Mesenchymal stem cell (in vitro differentiated cells and primary cell): ENCODE data around the gene VAV2.

Source experiments
- DNase-seq: peaks from one replicate; pipeline ENCODE4 v3.0.0-alpha.2; 2013
- H2AFZ ChIP-seq: one replicate; pipeline ENCODE4 v1.6.1; 2013; ENCODE audit warnings: low read depth, mild to moderate bottlenecking, control low read depth, inconsistent platforms, low read length, moderate library complexity
- H2AK5ac ChIP-seq: 2 replicates; pipeline ENCODE4 v1.6.1; 2013; ENCODE audit warnings: low read length, moderate library complexity, mild to moderate bottlenecking, inconsistent platforms; ENCODE audit not compliant: severe bottlenecking
- H2BK120ac ChIP-seq: one replicate; pipeline ENCODE4 v1.6.1; 2013; ENCODE audit warnings: low read depth, mild to moderate bottlenecking, inconsistent platforms, low read length, moderate library complexity
- H2BK12ac ChIP-seq, 2 experiments: one replicate each; pipeline ENCODE4 v1.6.1; 2013; ENCODE audit warnings: inconsistent platforms in 2 of 2, low read length in 2 of 2, mild to moderate bottlenecking in 2 of 2, moderate library complexity in 2 of 2, control low read depth in 1 of 2
- H2BK15ac ChIP-seq: one replicate; pipeline ENCODE4 v1.6.1; 2013; ENCODE audit warnings: mild to moderate bottlenecking, low read depth, inconsistent platforms; ENCODE audit not compliant: poor library complexity, severe bottlenecking
- H2BK5ac ChIP-seq: 2 replicates; pipeline ENCODE4 v1.6.1; 2013; ENCODE audit warnings: low read depth, mild to moderate bottlenecking, low read length, control low read depth, inconsistent platforms; ENCODE audit not compliant: poor library complexity, severe bottlenecking
- H3K14ac ChIP-seq, 2 experiments: one replicate each; pipeline ENCODE4 v1.6.1; 2013; ENCODE audit warnings: inconsistent platforms in 2 of 2, low read length in 2 of 2, control low read depth in 1 of 2, mild to moderate bottlenecking in 1 of 2, moderate library complexity in 1 of 2
- H3K18ac ChIP-seq, 2 experiments: one replicate each; pipeline ENCODE4 v1.6.1; 2013; ENCODE audit warnings: inconsistent platforms in 2 of 2, low read length in 2 of 2, control low read depth in 1 of 2, low read depth in 1 of 2, mild to moderate bottlenecking in 1 of 2
- H3K23ac ChIP-seq, 2 experiments: one replicate each; pipeline ENCODE4 v1.6.1; 2013; ENCODE audit warnings: inconsistent platforms in 2 of 2, low read length in 2 of 2, mild to moderate bottlenecking in 2 of 2, moderate library complexity in 2 of 2, control low read depth in 1 of 2
- H3K27ac ChIP-seq: 2 replicates; pipeline ENCODE4 v1.5.1; 2013; ENCODE audit warnings: mild to moderate bottlenecking, moderate library complexity, low read length, control low read depth, inconsistent platforms; ENCODE audit not compliant: poor library complexity, severe bottlenecking
- H3K27me3 ChIP-seq, 2 experiments: 2 replicates each; pipeline versions ENCODE4 v1.6.1 to v1.7.0; 2013; ENCODE audit warnings: low read length in 2 of 2, mild to moderate bottlenecking in 2 of 2, moderate library complexity in 2 of 2, control low read depth in 1 of 2, inconsistent platforms in 1 of 2; ENCODE audit not compliant: control insufficient read depth in 1 of 2, insufficient read depth in 1 of 2
- H3K36me3 ChIP-seq, 2 experiments: 2 replicates each; pipeline versions ENCODE4 v1.6.1 to v1.7.0; 2013; ENCODE audit warnings: low read length in 2 of 2, control low read depth in 1 of 2, inconsistent platforms in 1 of 2, low read depth in 1 of 2, mild to moderate bottlenecking in 1 of 2; ENCODE audit not compliant: insufficient read depth in 2 of 2, control insufficient read depth in 1 of 2
- H3K4ac ChIP-seq, 2 experiments: one replicate each; pipeline ENCODE4 v1.6.1; 2013; ENCODE audit warnings: inconsistent platforms in 2 of 2, low read length in 2 of 2, mild to moderate bottlenecking in 2 of 2, moderate library complexity in 2 of 2, control low read depth in 1 of 2, low read depth in 1 of 2
- H3K4me1 ChIP-seq: 2 replicates; pipeline ENCODE4 v1.6.1; 2013; ENCODE audit warnings: low read depth, low read length, control low read depth; ENCODE audit not compliant: control insufficient read depth, insufficient read depth
- H3K4me2 ChIP-seq: 2 replicates; pipeline ENCODE4 v1.6.1; 2013; ENCODE audit warnings: low read length, mild to moderate bottlenecking, inconsistent platforms; ENCODE audit not compliant: poor library complexity, severe bottlenecking
- H3K4me3 ChIP-seq, 2 experiments: 2 replicates each; pipeline versions ENCODE4 v1.5.1 to v1.7.0; 2013; ENCODE audit warnings: low read length in 2 of 2, mild to moderate bottlenecking in 2 of 2, control low read depth in 1 of 2, low read depth in 1 of 2; ENCODE audit not compliant: insufficient read depth in 1 of 2
- H3K79me1 ChIP-seq: replicated peaks from 2 replicates; pipeline ENCODE4 v1.6.1; 2013; ENCODE audit warnings: mild to moderate bottlenecking, control low read depth, low read length, inconsistent platforms; ENCODE audit not compliant: poor library complexity, severe bottlenecking
- H3K9ac ChIP-seq: 2 replicates; pipeline ENCODE4 v1.7.0; 2013; ENCODE audit warnings: mild to moderate bottlenecking, low read length, moderate library complexity
- H3K9me3 ChIP-seq: 2 replicates; pipeline ENCODE4 v1.7.0; 2013; ENCODE audit warnings: mild to moderate bottlenecking, low read length; ENCODE audit not compliant: control insufficient read depth
- H4K8ac ChIP-seq: one replicate; pipeline ENCODE4 v1.6.1; 2013; ENCODE audit warnings: inconsistent platforms, mild to moderate bottlenecking, low read length, moderate library complexity
- H4K91ac ChIP-seq: one replicate; pipeline ENCODE4 v1.6.1; 2013; ENCODE audit warnings: mild to moderate bottlenecking, low read length, inconsistent platforms
- WGBS: methylation state at CpG from one replicate; pipeline ENCODE4 v1.1.7; 2013; ENCODE audit warnings: mixed read lengths; 5-methylcytosine and 5-hydroxymethylcytosine counted together

Gene VAV2

DNA sequence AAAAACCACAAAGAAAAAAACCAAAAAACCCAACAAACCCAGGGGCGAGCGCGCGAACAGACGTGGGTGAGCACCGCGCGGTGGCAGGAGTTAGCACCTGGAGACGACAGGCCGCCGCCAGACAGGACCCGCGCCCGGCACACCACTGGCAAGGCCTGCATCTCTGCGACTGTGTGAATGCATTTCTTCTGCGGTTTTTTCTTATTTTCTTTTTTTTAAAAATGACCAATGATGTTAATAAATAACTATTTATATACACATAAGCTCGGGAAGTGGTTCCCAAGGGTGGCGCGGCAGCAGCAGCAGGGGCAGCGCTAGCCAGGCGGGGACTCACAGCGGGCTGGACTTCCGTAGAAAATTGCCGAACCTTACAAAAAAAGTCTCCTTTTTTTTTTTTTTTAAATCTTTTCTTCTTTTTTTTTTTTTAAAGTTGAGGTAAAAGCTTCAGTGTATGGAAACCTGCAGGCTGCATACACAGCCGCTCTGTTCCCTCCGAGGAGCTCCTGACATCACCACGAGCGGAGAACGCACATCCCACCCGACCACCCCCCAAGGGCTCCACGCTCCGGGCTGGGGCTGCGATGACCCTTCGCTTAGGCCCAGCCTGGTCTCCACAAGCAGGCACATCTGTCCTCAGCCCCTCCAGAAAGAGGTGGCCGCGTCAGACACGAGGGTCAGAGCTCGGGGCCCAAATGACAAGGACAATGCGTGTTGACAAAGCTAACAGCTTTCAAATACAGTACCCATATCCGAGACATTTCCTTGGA lies 40.5 kb upstream of the VAV2 start:
- no peak overlapping the region for H3K4me3 ChIP-seq
- no peak overlapping the region for H2BK12ac ChIP-seq
- H3K27me3 ChIP-seq, result no peaks in the 10 kb centered on the region
- peaks cover 13% of the 10 kb centered on the region for H3K4me1 ChIP-seq
- H2AFZ ChIP-seq, result no peak overlapping the region
- H3K4ac ChIP-seq, result no peak overlapping the region
- WGBS, result 96% methylated on average over 32 of the region's 40 CpGs
- no peak overlapping the region for H4K8ac ChIP-seq
- peaks cover 29% of the 10 kb centered on the region for H3K79me1 ChIP-seq
- no peak for DNase-seq
- H3K18ac ChIP-seq, result no peak overlapping the region
- no peaks in the 10 kb centered on the region for H3K9me3 ChIP-seq
- no peak overlapping the region for H2BK120ac ChIP-seq
- no peak overlapping the region for H3K27ac ChIP-seq
- H3K23ac ChIP-seq, result no peak overlapping the region
- no peak overlapping the region for H4K91ac ChIP-seq
- H3K36me3 ChIP-seq, result peaks cover 65 to 76% of the 10 kb centered on the region in 2 experiments
- no peak overlapping the region for H3K4me2 ChIP-seq
- no peak overlapping the region for H2AK5ac ChIP-seq
- no peak overlapping the region for H3K9ac ChIP-seq
- no peak overlapping the region for H2BK5ac ChIP-seq
- no peak overlapping the region for H2BK15ac ChIP-seq
- H3K14ac ChIP-seq, result no peak overlapping the region

GRCh38 chr9:134031783-134032182 lies 39.7 kb upstream of the VAV2 start:
- H3K36me3 ChIP-seq, result peaks cover 73 to 85% of the 10 kb centered on the region in 2 experiments
- H3K27ac ChIP-seq, result no peak overlapping the region
- no peak for DNase-seq
- no peak overlapping the region for H3K4ac ChIP-seq
- H4K91ac ChIP-seq, result no peak overlapping the region
- no peak overlapping the region for H3K4me3 ChIP-seq
- H3K23ac ChIP-seq, result no peak overlapping the region
- H3K4me1 ChIP-seq, result peaks cover 13% of the 10 kb centered on the region
- H3K14ac ChIP-seq, result no peak overlapping the region
- H3K9ac ChIP-seq, result no peak overlapping the region
- no peak overlapping the region for H2BK120ac ChIP-seq
- H2AFZ ChIP-seq, result no peak overlapping the region
- 90% methylated on average over 11 of the region's 14 CpGs for WGBS
- no peak overlapping the region for H2BK12ac ChIP-seq
- H3K27me3 ChIP-seq, result no peaks in the 10 kb centered on the region
- H2BK5ac ChIP-seq, result no peak overlapping the region
- H2BK15ac ChIP-seq, result no peak overlapping the region
- no peak overlapping the region for H3K18ac ChIP-seq
- peak overlapping the region; percentile 43 for H4K8ac ChIP-seq
- no peak overlapping the region for H3K4me2 ChIP-seq
- H2AK5ac ChIP-seq, result no peak overlapping the region
- peaks cover 34% of the 10 kb centered on the region for H3K79me1 ChIP-seq
- no peaks in the 10 kb centered on the region for H3K9me3 ChIP-seq

- no peak overlapping the region for H3K9ac ChIP-seq
- H3K23ac ChIP-seq, result no peak overlapping the region
- H3K36me3 ChIP-seq, result peaks cover 77 to 84% of the 10 kb centered on the region in 2 experiments
- no peak overlapping the region for H3K27ac ChIP-seq
- no peak overlapping the region for H2AK5ac ChIP-seq
- no peaks in the 10 kb centered on the region for H3K27me3 ChIP-seq
- H3K18ac ChIP-seq, result no peak overlapping the region
- H2BK5ac ChIP-seq, result no peak overlapping the region
- H2BK120ac ChIP-seq, result no peak overlapping the region
- H4K91ac ChIP-seq, result no peak overlapping the region
- H2BK15ac ChIP-seq, result no peak overlapping the region
- no peak overlapping the region for H2AFZ ChIP-seq
- no peak overlapping the region for H4K8ac ChIP-seq
- H3K79me1 ChIP-seq, result peaks cover 39% of the 10 kb centered on the region
- no peak overlapping the region for H3K4me2 ChIP-seq
- no peaks in the 10 kb centered on the region for H3K9me3 ChIP-seq
- no peak overlapping the region for H2BK12ac ChIP-seq
- no peak overlapping the region for H3K4me3 ChIP-seq
- H3K14ac ChIP-seq, result no peak overlapping the region
- no peak overlapping the region for H3K4ac ChIP-seq
- H3K4me1 ChIP-seq, result peaks cover 21% of the 10 kb centered on the region
- 77% methylated on average over 27 of the region's 29 CpGs for WGBS
- DNase-seq, result no peak
Observed at GRCh38 chr9:134030821-134031470, 38.8 kb upstream of the VAV2 start.
